GM19324 (cell line): ENCODE data around the gene CELA3A.
"Not testable (repeated sequence)": the region's sequence is repeated elsewhere in the genome, so short reads cannot be mapped to it uniquely, and the experiment has no call there.

ENCODE experiments used
- ATAC-seq: cut with Tn5 transposase; IDR thresholded peaks from one replicate; pipeline ENCODE4 v1.9.1; 2021; ENCODE audit warnings: mild to moderate bottlenecking, moderate library complexity; ENCODE audit not compliant: unreplicated experiment, low FRiP score

CELA3A gene

GRCh38 chr1:22012752-22013151 lies 11.3 kb downstream of the CELA3A start:
- ATAC-seq, result not testable (repeated sequence)

- ATAC-seq, result not testable (repeated sequence)
These were observed 13.2 kb downstream of the CELA3A start for GRCh38 chr1:22014575-22015206.

- ATAC-seq, result no peak
These were observed 17.4 kb downstream of the CELA3A start for GRCh38 chr1:22018583-22019559.

- ATAC-seq, result no peak
These were observed 19.6 kb downstream of the CELA3A start for GRCh38 chr1:22021061-22021460.

- peak; percentile 41 for ATAC-seq
These were observed 23.3 kb downstream of the CELA3A start for GRCh38 chr1:22024485-22025367.

- ATAC-seq, result peak; percentile 75
These were observed 24.1 kb downstream of the CELA3A start for GRCh38 chr1:22025368-22026155.

GRCh38 chr1:22026924-22027289 lies 25.4 kb downstream of the CELA3A start:
- no peak for ATAC-seq

- ATAC-seq, result no peak
These were observed 28.6 kb downstream of the CELA3A start for GRCh38 chr1:22030057-22030456.

- no peak for ATAC-seq
These were observed 29.0 kb downstream of the CELA3A start for GRCh38 chr1:22030473-22030872.

- ATAC-seq, result no peak
These were observed 29.9 kb downstream of the CELA3A start for GRCh38 chr1:22031214-22031962.

GRCh38 chr1:22034834-22035233 lies 33.4 kb downstream of the CELA3A start:
- not testable (repeated sequence) for ATAC-seq

GRCh38 chr1:22037520-22037919 lies 36.1 kb downstream of the CELA3A start:
- ATAC-seq, result no peak

GRCh38 chr1:22038036-22038435 lies 36.6 kb downstream of the CELA3A start:
- ATAC-seq, result no peak

GRCh38 chr1:22039594-22040285 lies 38.3 kb downstream of the CELA3A start:
- ATAC-seq, result peak; percentile 95

- ATAC-seq, result no peak
These were observed 38.8 kb downstream of the CELA3A start for GRCh38 chr1:22040286-22040623.

- no peak for ATAC-seq
These were observed 40.0 kb downstream of the CELA3A start for GRCh38 chr1:22041505-22041904.

GRCh38 chr1:22043198-22043769 lies 41.8 kb downstream of the CELA3A start:
- ATAC-seq, result no peak

GRCh38 chr1:22044690-22045420 lies 43.4 kb downstream of the CELA3A start:
- ATAC-seq, result no peak
